Raji (cell line): Measurements from ENCODE around the gene EPHA8.

Experiments used
- POLR2A ChIP-seq: IDR thresholded peaks from 2 replicates; pipeline ENCODE4 v1.6.1; 2011; ENCODE audit warnings: low read depth, low read length, control low read depth; ENCODE audit not compliant: insufficient read depth

EPHA8 gene

GRCh38 chr1:22635436-22635835 lies 72.1 kb downstream of the EPHA8 start:
- no peak for TF ChIP-seq POLR2A

- no peak for TF ChIP-seq POLR2A
Observed at GRCh38 chr1:22636353-22636752, 73.1 kb downstream of the EPHA8 start, which contains the start of gene C1QA. TSS of gene C1QA (plus strand) at chr1:22636628. CDS start at chr1:22637617, 989 bp downstream.

- TF ChIP-seq POLR2A, result no peak
Observed at GRCh38 chr1:22636927-22637326, 73.6 kb downstream of the EPHA8 start.

GRCh38 chr1:22637907-22638445 lies 74.7 kb downstream of the EPHA8 start:
- no peak for TF ChIP-seq POLR2A

- TF ChIP-seq POLR2A, result no peak
Observed at GRCh38 chr1:22638476-22639234, 75.4 kb downstream of the EPHA8 start.

- TF ChIP-seq POLR2A, result no peak
Observed at GRCh38 chr1:22639286-22639685, 76.0 kb downstream of the EPHA8 start.

GRCh38 chr1:22641247-22641646 lies 78.0 kb downstream of the EPHA8 start:
- TF ChIP-seq POLR2A, result no peak

GRCh38 chr1:22641906-22642636 lies 78.8 kb downstream of the EPHA8 start:
- no peak for TF ChIP-seq POLR2A

- TF ChIP-seq POLR2A, result no peak
Observed at GRCh38 chr1:22643381-22643780, 80.1 kb downstream of the EPHA8 start, which contains the start of gene C1QC. TSS of gene C1QC (plus strand) at chr1:22643633. CDS start at chr1:22644024, 391 bp downstream.

GRCh38 chr1:22643928-22644327 lies 80.6 kb downstream of the EPHA8 start:
- TF ChIP-seq POLR2A, result no peak

- TF ChIP-seq POLR2A, result no peak
Observed at GRCh38 chr1:22645931-22646330, 82.6 kb downstream of the EPHA8 start.

- TF ChIP-seq POLR2A, result no peak
Observed at GRCh38 chr1:22646384-22646783, 83.1 kb downstream of the EPHA8 start.

- no peak for TF ChIP-seq POLR2A
Observed at GRCh38 chr1:22650089-22650693, 86.9 kb downstream of the EPHA8 start.

GRCh38 chr1:22651941-22652856 lies 88.9 kb downstream of the EPHA8 start:
- TF ChIP-seq POLR2A, result no peak

- no peak for TF ChIP-seq POLR2A
Observed at GRCh38 chr1:22652881-22653316, 89.6 kb downstream of the EPHA8 start, which contains the start of gene C1QB. TSS of gene C1QB (plus strand) at chr1:22653236. CDS start at chr1:22659463, 6,227 bp downstream.
